ENCODE results near the gene SLC15A3. TPM values are rescaled to one million over a fixed set of nuclear protein-coding genes. Genes with fewer than 3 reads are reported as not detected.

Gene SLC15A3
- total and polyA plus RNA-seq, 2 experiments from 2014 or later: 14.2 to 15.8 TPM

DNA sequence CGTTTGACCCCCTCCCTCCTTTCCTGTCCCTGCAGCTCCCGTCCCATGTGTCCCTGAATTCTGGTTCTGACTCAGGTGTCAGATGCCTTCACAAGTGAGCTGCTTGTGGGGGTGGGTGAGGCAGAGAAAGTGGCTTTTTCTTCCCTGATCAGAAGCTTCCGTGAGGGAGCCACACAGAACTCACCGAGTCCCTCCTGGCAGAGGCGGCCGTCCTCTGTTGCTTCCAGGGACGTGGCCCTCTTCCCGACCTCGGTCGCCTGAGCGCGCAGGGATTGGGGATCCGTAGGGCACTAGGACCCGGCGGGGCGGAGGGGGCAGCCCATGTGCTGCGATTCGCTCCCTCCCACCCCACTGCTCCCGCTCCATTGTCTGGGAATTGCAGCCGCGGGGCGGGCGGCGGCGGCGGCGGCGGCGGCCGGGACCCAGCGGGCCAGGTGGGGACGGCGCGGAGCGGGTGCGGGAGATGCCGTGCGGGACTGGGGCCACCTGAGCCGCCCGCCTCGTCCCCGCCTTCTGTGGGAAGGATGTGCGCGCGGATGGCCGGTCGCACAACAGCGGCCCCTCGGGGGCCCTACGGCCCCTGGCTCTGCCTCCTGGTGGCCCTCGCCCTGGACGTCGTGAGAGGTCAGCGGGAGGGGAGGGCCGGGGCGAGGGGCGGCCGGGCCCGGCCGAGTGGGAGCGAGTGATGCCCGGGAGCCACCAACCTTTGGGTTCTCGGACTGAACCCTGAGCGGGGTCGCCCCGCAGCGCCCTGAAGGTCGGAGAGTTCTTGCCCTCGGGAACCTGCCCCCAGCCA, 27.7 kb downstream of the SLC15A3 start, which contains the start of gene TMEM132A:
Gene TMEM132A (plus strand): TSS at position 351 of the 796 bp plus-strand sequence. CDS start 174 bp downstream, at position 525.
- H3K27ac Mint-ChIP-seq: no peak within 1 kb of the TSS
- H3K27ac ChIP-seq (ENCODE audit: low read depth): no peak within 1 kb of the TSS
- H3K79me2 ChIP-seq (replicated peaks; ENCODE audit: insufficient read depth): peaks cover 3% of the 10 kb centered on the region; the same call in 1 of the 2 replicates

More for the DNA sequence above, 27.7 kb downstream of the SLC15A3 start, which contains the start of gene TMEM132A:
- DNase-seq (ENCODE audit: low spot score): peak; percentile 93
- H3K4me1 ChIP-seq (ENCODE audit: insufficient read depth): peaks cover 6% of the 10 kb centered on the region
- no peaks in the 10 kb centered on the region for H3F3A ChIP-seq (replicated peaks; ENCODE audit: low read depth)
- peaks cover 10% of the 10 kb centered on the region; the same call in 1 of the 2 replicates for H4K20me1 ChIP-seq (replicated peaks; ENCODE audit: insufficient read depth)
- H3K27me3 Mint-ChIP-seq (ENCODE audit: insufficient read depth, low read depth, poor library complexity): peaks cover 15% of the 10 kb centered on the region
- H3K36me3 ChIP-seq (ENCODE audit: insufficient read depth): no peaks in the 10 kb centered on the region
- peaks cover 55% of the 10 kb centered on the region for H3K36me3 Mint-ChIP-seq (ENCODE audit: low read depth)
- TF ChIP-seq, protein P1, sequence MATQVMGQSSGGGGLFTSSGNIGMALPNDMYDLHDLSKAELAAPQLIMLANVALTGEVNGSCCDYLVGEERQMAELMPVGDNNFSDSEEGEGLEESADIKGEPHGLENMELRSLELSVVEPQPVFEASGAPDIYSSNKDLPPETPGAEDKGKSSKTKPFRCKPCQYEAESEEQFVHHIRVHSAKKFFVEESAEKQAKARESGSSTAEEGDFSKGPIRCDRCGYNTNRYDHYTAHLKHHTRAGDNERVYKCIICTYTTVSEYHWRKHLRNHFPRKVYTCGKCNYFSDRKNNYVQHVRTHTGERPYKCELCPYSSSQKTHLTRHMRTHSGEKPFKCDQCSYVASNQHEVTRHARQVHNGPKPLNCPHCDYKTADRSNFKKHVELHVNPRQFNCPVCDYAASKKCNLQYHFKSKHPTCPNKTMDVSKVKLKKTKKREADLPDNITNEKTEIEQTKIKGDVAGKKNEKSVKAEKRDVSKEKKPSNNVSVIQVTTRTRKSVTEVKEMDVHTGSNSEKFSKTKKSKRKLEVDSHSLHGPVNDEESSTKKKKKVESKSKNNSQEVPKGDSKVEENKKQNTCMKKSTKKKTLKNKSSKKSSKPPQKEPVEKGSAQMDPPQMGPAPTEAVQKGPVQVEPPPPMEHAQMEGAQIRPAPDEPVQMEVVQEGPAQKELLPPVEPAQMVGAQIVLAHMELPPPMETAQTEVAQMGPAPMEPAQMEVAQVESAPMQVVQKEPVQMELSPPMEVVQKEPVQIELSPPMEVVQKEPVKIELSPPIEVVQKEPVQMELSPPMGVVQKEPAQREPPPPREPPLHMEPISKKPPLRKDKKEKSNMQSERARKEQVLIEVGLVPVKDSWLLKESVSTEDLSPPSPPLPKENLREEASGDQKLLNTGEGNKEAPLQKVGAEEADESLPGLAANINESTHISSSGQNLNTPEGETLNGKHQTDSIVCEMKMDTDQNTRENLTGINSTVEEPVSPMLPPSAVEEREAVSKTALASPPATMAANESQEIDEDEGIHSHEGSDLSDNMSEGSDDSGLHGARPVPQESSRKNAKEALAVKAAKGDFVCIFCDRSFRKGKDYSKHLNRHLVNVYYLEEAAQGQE (IDR thresholded peaks at IDR 0.05; ENCODE audit: unreplicated experiment): no peak
- no peak for TF ChIP-seq POLR2AphosphoS5 (IDR thresholded peaks at IDR 0.05; ENCODE audit: low read depth)
- TF ChIP-seq EZH2 (IDR thresholded peaks at IDR 0.05; ENCODE audit: low read depth, unreplicated experiment): no peak
- TF ChIP-seq EZH2phosphoT487 (IDR thresholded peaks at IDR 0.05; ENCODE audit: unreplicated experiment): no peak
- TF ChIP-seq CREB1 (CRISPR knock-in tag; IDR thresholded peaks at IDR 0.05; ENCODE audit: low read depth): no peak
- no peak for TF ChIP-seq STAT1 (IDR thresholded peaks at IDR 0.05; ENCODE audit: unreplicated experiment)
- no peak for TF ChIP-seq ZNF331 (CRISPR knock-in tag; IDR thresholded peaks at IDR 0.05; ENCODE audit: low read depth)
- no peak for TF ChIP-seq ZNF462 (CRISPR knock-in tag; IDR thresholded peaks at IDR 0.05)
- no peak for TF ChIP-seq ZNF114 (CRISPR knock-in tag; IDR thresholded peaks at IDR 0.05)
- TF ChIP-seq JUNB (IDR thresholded peaks at IDR 0.05; ENCODE audit: unreplicated experiment): no peak
- no peak for TF ChIP-seq NANOG (IDR thresholded peaks at IDR 0.05; ENCODE audit: borderline replicate concordance)
- TF ChIP-seq, protein P2, sequence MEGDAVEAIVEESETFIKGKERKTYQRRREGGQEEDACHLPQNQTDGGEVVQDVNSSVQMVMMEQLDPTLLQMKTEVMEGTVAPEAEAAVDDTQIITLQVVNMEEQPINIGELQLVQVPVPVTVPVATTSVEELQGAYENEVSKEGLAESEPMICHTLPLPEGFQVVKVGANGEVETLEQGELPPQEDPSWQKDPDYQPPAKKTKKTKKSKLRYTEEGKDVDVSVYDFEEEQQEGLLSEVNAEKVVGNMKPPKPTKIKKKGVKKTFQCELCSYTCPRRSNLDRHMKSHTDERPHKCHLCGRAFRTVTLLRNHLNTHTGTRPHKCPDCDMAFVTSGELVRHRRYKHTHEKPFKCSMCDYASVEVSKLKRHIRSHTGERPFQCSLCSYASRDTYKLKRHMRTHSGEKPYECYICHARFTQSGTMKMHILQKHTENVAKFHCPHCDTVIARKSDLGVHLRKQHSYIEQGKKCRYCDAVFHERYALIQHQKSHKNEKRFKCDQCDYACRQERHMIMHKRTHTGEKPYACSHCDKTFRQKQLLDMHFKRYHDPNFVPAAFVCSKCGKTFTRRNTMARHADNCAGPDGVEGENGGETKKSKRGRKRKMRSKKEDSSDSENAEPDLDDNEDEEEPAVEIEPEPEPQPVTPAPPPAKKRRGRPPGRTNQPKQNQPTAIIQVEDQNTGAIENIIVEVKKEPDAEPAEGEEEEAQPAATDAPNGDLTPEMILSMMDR (conservative IDR thresholded peaks at IDR 0.05; ENCODE audit: low read depth in 2 of 2): no peak
- no peak for TF ChIP-seq ETS1 (IDR thresholded peaks at IDR 0.05)
- peak within 1 kb of the TSS; percentile 95 for H2AFZ ChIP-seq
- H3K4me3 ChIP-seq: peak within 1 kb of the TSS; percentile 91
- H3K4me1 Mint-ChIP-seq: peaks cover 25% of the 10 kb centered on the region
- H3K27me3 ChIP-seq (ENCODE audit: insufficient read depth): peaks cover 10% of the 10 kb centered on the region; the same call in 1 of the 2 replicates
- H3K9me2 ChIP-seq (ENCODE audit: insufficient read depth): no peaks in the 10 kb centered on the region
- ATAC-seq: peak; percentile 85
- peak within 1 kb of the TSS; percentile 91 for H3K4me3 Mint-ChIP-seq
- H3K4me2 ChIP-seq: peak within 1 kb of the TSS; percentile 90
- no peaks in the 10 kb centered on the region; the same call in 2 of the 3 replicates for H3K9me3 Mint-ChIP-seq
